ENCODE data around the gene ORC3. TPM values are rescaled to one million over a fixed set of nuclear protein-coding genes. Genes with fewer than 3 reads are reported as not detected.

The ORC3 gene
- total RNA-seq, 4 donors from 2014 or later, result 11.4 to 21.6 (median 13.9) TPM

- DNase-seq (ENCODE audit: low spot score) (no peak), ATAC-seq (ENCODE audit: low FRiP score) (no peak)
- TF ChIP-seq CTCF (IDR thresholded peaks at IDR 0.05), result no peak
Observed at GRCh38 chr6:87655824-87656223, 65.9 kb downstream of the ORC3 start.

- DNase-seq (ENCODE audit: low spot score) (no peak), ATAC-seq (ENCODE audit: low FRiP score) (no peak)
- no peak for TF ChIP-seq CTCF (IDR thresholded peaks at IDR 0.05)
Observed at GRCh38 chr6:87656857-87657256, 66.9 kb downstream of the ORC3 start.

GRCh38 chr6:87658516-87658915, 68.6 kb downstream of the ORC3 start:
- DNase-seq (ENCODE audit: low spot score) (no peak), ATAC-seq (ENCODE audit: low FRiP score) (no peak)
- TF ChIP-seq CTCF (IDR thresholded peaks at IDR 0.05), result no peak

- DNase-seq (ENCODE audit: low spot score), result no peak
- peak; percentile 32 for ATAC-seq (ENCODE audit: low FRiP score)
- TF ChIP-seq CTCF (IDR thresholded peaks at IDR 0.05), result no peak
Observed at GRCh38 chr6:87660226-87660911, 70.4 kb downstream of the ORC3 start.

- TF ChIP-seq CTCF (IDR thresholded peaks at IDR 0.05), result no peak
- DNase-seq (ENCODE audit: low spot score) (no peak), ATAC-seq (ENCODE audit: low FRiP score) (no peak)
Observed at GRCh38 chr6:87661016-87661415, 71.1 kb downstream of the ORC3 start.

- DNase-seq (ENCODE audit: low spot score), result no peak
- ATAC-seq (ENCODE audit: low FRiP score), result no peak
- no peak for TF ChIP-seq CTCF (IDR thresholded peaks at IDR 0.05)
Observed at GRCh38 chr6:87661503-87661902, 71.6 kb downstream of the ORC3 start.

GRCh38 chr6:87663434-87663833, 73.5 kb downstream of the ORC3 start:
- no peak for TF ChIP-seq CTCF (IDR thresholded peaks at IDR 0.05)
- no peak for ATAC-seq (ENCODE audit: low FRiP score)
- no peak for DNase-seq (ENCODE audit: low spot score)
